H1 (cell line): ENCODE results near the gene ZNF536. TPM values are rescaled to one million over a fixed set of nuclear protein-coding genes. Genes with fewer than 3 reads are reported as not detected.

ENCODE experiments used
- NRF1 ChIP-seq: IDR thresholded peaks from 2 replicates; pipeline ENCODE4 v1.6.1; 2011; ENCODE audit warnings: mild to moderate bottlenecking, low read depth, low read length, improper control_type of control experiment
- TCF12 ChIP-seq: IDR thresholded peaks from 2 replicates; pipeline ENCODE4 v1.6.1; 2011; ENCODE audit warnings: low read depth, mild to moderate bottlenecking, low read length
- polyA plus RNA-seq, 7 experiments: library from polyadenylated mRNA; depleted of rRNA in 3 of 7; stranded (reverse) in 5 of 7; unstranded in 2 of 7; fragments of >200 nt in 5 of 7; fragments of 200-250 nt in 2 of 7; gene quantifications; 1 replicate in 5 of 7; 2 replicates in 1 of 7; 4 replicates in 1 of 7; pipeline versions ENCODE4 v1.2.1 to v1.2.3, GENCODE V29; 2011 to 2013; ENCODE audit warnings: missing spikeins in 2 of 7, mixed read lengths in 2 of 7
- total RNA-seq: library from RNA; stranded (reverse); fragmentation: NEBNext Ultra II Directional; extraction: Animal tissue kit (Norgen Biotek cat#: 25700); gene quantifications from 2 replicates; pipeline ENCODE4 v1.2.1, GENCODE V29; 2021

The ZNF536 gene
- total and polyA plus RNA-seq, 2 of the 8 experiments (the other 6 are each of a cell fraction or from before 2014, with no cell fraction given), result 0.09 to 0.11 TPM

GRCh38 chr19:30567536-30568232 is 195.5 kb downstream of the ZNF536 start (continued):
- no peak for TF ChIP-seq NRF1
- no peak for TF ChIP-seq TCF12
